MM.1S (cell line): ENCODE measurements around the gene GMPPA.
A peak's percentile ranks its signal among the peaks of the same experiment; 100 is the strongest.

Experiments used
- DNase-seq: peaks from one replicate; pipeline ENCODE4 v3.0.0-alpha.2; 2015
- H2AFZ ChIP-seq: fragments of 300-600 bp; sonication (generic); 2 replicates; pipeline ENCODE4 v1.6.0; 2016; ENCODE audit warnings: antibody characterized with exemption, low read length
- H3F3A ChIP-seq: fragments of 300-600 bp; sonication (generic); 2 replicates; pipeline ENCODE4 v1.6.1; 2016; ENCODE audit warnings: mild to moderate bottlenecking, antibody characterized with exemption, low read length, moderate library complexity, mixed read lengths; ENCODE audit not compliant: insufficient read depth
- H3K27ac ChIP-seq: fragments of 300-600 bp; sonication (generic); 2 replicates; pipeline ENCODE4 v1.5.1; 2016; ENCODE audit warnings: mild to moderate bottlenecking, low read length
- H3K27me3 ChIP-seq: fragments of 300-600 bp; sonication (generic); replicated peaks from 2 replicates; pipeline ENCODE4 v1.6.0; 2016; ENCODE audit warnings: low read length; ENCODE audit not compliant: insufficient read depth
- H3K36me3 ChIP-seq: fragments of 300-600 bp; sonication (generic); replicated peaks from 2 replicates; pipeline ENCODE4 v1.6.1; 2016; ENCODE audit warnings: mild to moderate bottlenecking, low read length, mixed read lengths; ENCODE audit not compliant: insufficient read depth
- H3K4me1 ChIP-seq: fragments of 300-600 bp; sonication (generic); 2 replicates; pipeline ENCODE4 v1.6.1; 2016; ENCODE audit warnings: low read length, mixed read lengths
- H3K4me2 ChIP-seq: fragments of 300-600 bp; sonication (generic); 2 replicates; pipeline ENCODE4 v1.6.0; 2016; ENCODE audit warnings: low read depth, low read length
- H3K4me3 ChIP-seq: fragments of 300-600 bp; sonication (generic); 2 replicates; pipeline ENCODE4 v1.5.1; 2016; ENCODE audit warnings: low read length, mixed read lengths
- H3K79me2 ChIP-seq: fragments of 300-600 bp; sonication (generic); 2 replicates; pipeline ENCODE4 v1.6.1; 2016; ENCODE audit warnings: mixed run types, low read length, mixed read lengths
- H3K9ac ChIP-seq: fragments of 300-600 bp; sonication (generic); 2 replicates; pipeline ENCODE4 v1.6.1; 2016; ENCODE audit warnings: low read length, mixed read lengths
- H3K9me2 ChIP-seq: fragments of 300-600 bp; sonication (generic); replicated peaks from 2 replicates; pipeline ENCODE4 v1.6.1; 2016; ENCODE audit warnings: mild to moderate bottlenecking, low read length, mixed read lengths; ENCODE audit not compliant: insufficient read depth
- H3K9me3 ChIP-seq: fragments of 300-600 bp; sonication (generic); replicated peaks from 2 replicates; pipeline ENCODE4 v1.6.1; 2016; ENCODE audit warnings: mild to moderate bottlenecking, low read length, mixed read lengths; ENCODE audit not compliant: insufficient read depth
- H4K20me1 ChIP-seq: fragments of 300-600 bp; sonication (generic); 2 replicates; pipeline ENCODE4 v1.6.1; 2016; ENCODE audit warnings: mild to moderate bottlenecking, low read length, moderate library complexity, mixed read lengths; ENCODE audit not compliant: insufficient read depth
- CTCF ChIP-seq: fragments of 300-600 bp; sonication (generic); IDR thresholded peaks from 2 replicates; pipeline ENCODE4 v1.5.1; 2016; ENCODE audit warnings: antibody characterized with exemption, low read length, mixed read lengths
- EZH2 ChIP-seq: fragments of 300-600 bp; sonication (generic); optimal IDR thresholded peaks from 2 replicates; pipeline ENCODE3; 2017; ENCODE audit warnings: low read depth, mild to moderate bottlenecking, antibody characterized with exemption, low read length, mixed read lengths
- EZH2phosphoT487 ChIP-seq: fragments of 300-600 bp; sonication (generic); IDR thresholded peaks from 2 replicates; pipeline ENCODE4 v1.6.1; 2018; ENCODE audit warnings: antibody characterized with exemption, low read length

Gene GMPPA

DNA sequence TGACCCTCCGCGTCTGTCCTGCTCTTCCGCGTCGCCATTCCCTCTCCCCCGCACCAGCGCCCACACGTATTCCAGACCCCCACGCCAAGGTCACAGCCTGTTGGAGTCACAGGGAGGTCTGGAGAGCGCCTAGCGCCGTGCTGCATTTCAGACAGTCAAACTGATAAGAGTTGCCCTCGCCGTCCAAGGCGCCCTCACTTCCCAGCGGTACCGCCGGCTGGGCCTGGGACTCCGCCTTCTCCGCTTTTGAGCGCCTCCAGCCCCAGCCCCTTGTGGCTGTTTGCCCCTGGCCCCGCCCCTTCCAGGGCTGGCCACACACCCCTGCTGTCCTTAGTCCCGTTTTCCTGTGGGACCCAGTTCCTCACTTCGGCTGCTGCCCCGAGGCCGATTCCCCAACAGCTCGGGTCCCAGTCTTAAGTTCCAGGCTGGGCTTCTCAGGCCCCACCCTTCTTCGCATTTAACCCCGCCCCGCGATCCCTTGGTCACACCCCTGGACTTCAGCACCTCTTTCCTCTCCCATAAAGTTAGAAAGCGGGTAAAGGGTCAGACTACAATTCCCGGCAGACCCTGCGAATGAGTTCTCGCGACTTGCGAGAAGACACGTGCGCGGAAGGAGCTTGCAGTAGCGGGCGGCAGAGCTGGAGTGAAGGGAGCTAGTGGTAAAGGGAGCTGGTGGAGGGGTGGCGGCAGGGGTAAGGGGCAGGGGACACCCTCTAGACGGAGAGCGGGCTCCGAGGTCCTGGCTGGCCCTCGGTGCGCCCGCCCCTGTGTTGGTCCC is at the start of gene GMPPA:
Gene GMPPA, plus strand, starts transcription at position 612 of the 778 bp plus-strand sequence. CDS start 1,085 bp downstream, outside the sequence.
- H4K20me1 ChIP-seq = no peaks in the 10 kb centered on the region
- peak within 1 kb of the TSS; percentile 88 for H3K4me3 ChIP-seq
- DNase-seq = peak; percentile 99
- H3K27ac ChIP-seq = peak within 1 kb of the TSS; percentile 22; the same call in 1 of the 2 replicates
- peak within 1 kb of the TSS; percentile 95 for H3K4me2 ChIP-seq
- H3F3A ChIP-seq = no peaks in the 10 kb centered on the region
- H3K79me2 ChIP-seq = peaks cover 13% of the 10 kb centered on the region
- H3K9me3 ChIP-seq = no peaks in the 10 kb centered on the region
- TF ChIP-seq CTCF = no peak
- no peak for TF ChIP-seq EZH2
- TF ChIP-seq EZH2phosphoT487 = no peak
- peaks cover 40% of the 10 kb centered on the region for H3K27me3 ChIP-seq
- H2AFZ ChIP-seq = peak within 1 kb of the TSS; percentile 98
- H3K9me2 ChIP-seq = no peaks in the 10 kb centered on the region
- H3K9ac ChIP-seq = peak within 1 kb of the TSS; percentile 91
- H3K36me3 ChIP-seq = no peaks in the 10 kb centered on the region
- H3K4me1 ChIP-seq = peaks cover 11% of the 10 kb centered on the region

- Histone ChIP-seq H3K4me3 (no peak overlapping the region), H3K9me3 (no peaks in the 10 kb centered on the region), H2AFZ (no peak overlapping the region), H3K36me3 (no peaks in the 10 kb centered on the region), H3K4me2 (no peak overlapping the region), H3K27ac (no peak overlapping the region), H4K20me1 (no peaks in the 10 kb centered on the region), H3K9me2 (no peaks in the 10 kb centered on the region), H3F3A (no peaks in the 10 kb centered on the region), H3K79me2 (no peaks in the 10 kb centered on the region), H3K27me3 (peaks cover 92% of the 10 kb centered on the region), H3K4me1 (no peaks in the 10 kb centered on the region), H3K9ac (no peak overlapping the region)
- TF ChIP-seq EZH2 = no peak
- DNase-seq = no peak
Observed at GRCh38 chr2:219449609-219450008, 49.1 kb upstream of the GMPPA start.

- no peaks in the 10 kb centered on the region for H3K36me3 ChIP-seq
- no peak overlapping the region for H3K27ac ChIP-seq
Observed at GRCh38 chr2:219451661-219452360, 46.9 kb upstream of the GMPPA start.

More at GRCh38 chr2:219451661-219452360, 46.9 kb upstream of the GMPPA start:
- Histone ChIP-seq H3F3A (no peaks in the 10 kb centered on the region), H3K9me3 (no peaks in the 10 kb centered on the region), H3K27me3 (peaks cover 75% of the 10 kb centered on the region), H3K4me2 (no peak overlapping the region), H3K9me2 (no peaks in the 10 kb centered on the region), H2AFZ (no peak overlapping the region), H3K79me2 (no peaks in the 10 kb centered on the region), H3K9ac (no peak overlapping the region), H4K20me1 (no peaks in the 10 kb centered on the region), H3K4me3 (no peak overlapping the region), H3K4me1 (no peaks in the 10 kb centered on the region)
- TF ChIP-seq CTCF = no peak
- no peak for TF ChIP-seq EZH2phosphoT487
- no peak for TF ChIP-seq EZH2
- DNase-seq = no peak
